SIG-M5 treated with dmso at 0.1 percent for 504 hours (cell line): ENCODE results near the gene RMC1.
"Not testable (repeated sequence)": the region's sequence is repeated elsewhere in the genome, so short reads cannot be mapped to it uniquely, and the experiment has no call there.

Source experiments
- DNase-seq: peaks from one replicate; lab custom pipeline; 2025; ENCODE audit not compliant: unreplicated experiment; lab: John Stamatoyannopoulos, UW

Gene RMC1

GRCh38 chr18:23503038-23503962 lies at the start of gene RMC1:
Gene RMC1 (plus strand): TSS chr18:23503511. CDS start chr18:23503619, 108 bp downstream.
- peak; percentile 83 for DNase-seq

GRCh38 chr18:23453680-23454058 lies 49.6 kb upstream of the RMC1 start:
- DNase-seq = peak; percentile 26

GRCh38 chr18:23456835-23457234 lies 46.5 kb upstream of the RMC1 start:
- no peak for DNase-seq

- DNase-seq = no peak
These were observed 44.3 kb upstream of the RMC1 start for GRCh38 chr18:23458830-23459529.

GRCh38 chr18:23459530-23459921 lies 43.8 kb upstream of the RMC1 start:
- no peak for DNase-seq

GRCh38 chr18:23460285-23461273 lies 42.7 kb upstream of the RMC1 start:
- DNase-seq = no peak

- no peak for DNase-seq
These were observed 40.4 kb upstream of the RMC1 start for GRCh38 chr18:23462876-23463275.

- DNase-seq = no peak
These were observed 34.4 kb upstream of the RMC1 start for GRCh38 chr18:23468753-23469459.

GRCh38 chr18:23470620-23471387 lies 32.5 kb upstream of the RMC1 start:
- no peak for DNase-seq

GRCh38 chr18:23471486-23471885 lies 31.8 kb upstream of the RMC1 start:
- DNase-seq = no peak

- DNase-seq = peak; percentile 92
These were observed 23.3 kb upstream of the RMC1 start for GRCh38 chr18:23479829-23480505.

GRCh38 chr18:23484561-23485182 lies 18.6 kb upstream of the RMC1 start:
- DNase-seq = no peak

GRCh38 chr18:23485386-23485785 lies 17.9 kb upstream of the RMC1 start:
- DNase-seq = no peak

- no peak for DNase-seq
These were observed 15.4 kb upstream of the RMC1 start for GRCh38 chr18:23487738-23488570.

- DNase-seq = not testable (repeated sequence)
These were observed 13.7 kb upstream of the RMC1 start for GRCh38 chr18:23489586-23489985.

- DNase-seq = no peak
These were observed 9.7 kb upstream of the RMC1 start for GRCh38 chr18:23493654-23494053.

GRCh38 chr18:23494992-23495391 lies 8.3 kb upstream of the RMC1 start:
- DNase-seq = no peak
